Measurements from ENCODE around the gene LSP1. TPM values are rescaled to one million over a fixed set of nuclear protein-coding genes. Genes with fewer than 3 reads are reported as not detected.

Gene LSP1
- total and polyA plus RNA-seq, 4 donors = 5.0 to 7.7 (median 5.7) TPM

DNA sequence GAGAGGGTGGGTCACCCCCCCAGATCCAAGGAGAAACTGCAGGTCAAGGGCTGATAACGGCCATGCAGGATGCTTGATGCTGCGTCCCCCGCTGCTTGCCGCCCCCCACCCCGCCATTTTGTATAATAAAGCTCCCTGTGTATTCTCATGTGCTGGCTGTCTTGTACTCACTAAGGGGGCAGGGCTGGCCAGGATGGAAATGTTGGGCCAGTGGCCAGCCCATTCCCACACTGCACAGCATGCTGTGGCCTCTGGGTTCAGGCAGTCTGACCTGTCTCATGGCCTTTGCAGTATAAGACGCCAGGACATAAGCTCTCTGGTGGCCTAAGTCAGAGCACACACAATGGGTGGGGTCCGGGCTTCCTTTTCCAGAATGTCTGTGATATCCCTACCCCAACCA is 39.2 kb downstream of the LSP1 start:
- Histone ChIP-seq H3K27me3 (ENCODE audit: control insufficient read depth in 4 of 4, insufficient read depth in 4 of 4, low read length in 3 of 4) (no peaks in the 10 kb centered on the region), H3K4me1 (ENCODE audit: control insufficient read depth in 4 of 4, insufficient read depth in 4 of 4, low read length in 3 of 4) (peaks cover 0 to 6% (median 0%) of the 10 kb centered on the region in 4 donors), H3K9me3 (ENCODE audit: control insufficient read depth in 4 of 4, low read length in 3 of 4) (no peaks in the 10 kb centered on the region), H3K27ac (ENCODE audit: low read depth in 1 of 2, low read length in 2 of 2) (no peak overlapping the region), H3K36me3 (ENCODE audit: control insufficient read depth in 4 of 4, insufficient read depth in 3 of 4, low read depth in 1 of 4, low read length in 3 of 4) (no peaks in the 10 kb centered on the region), H3K9ac (ENCODE audit: low read depth in 1 of 2, low read length in 2 of 2) (no peak overlapping the region), H3K4me3 (ENCODE audit: low read depth in 1 of 3, low read length in 3 of 3) (no peak overlapping the region)
- TF ChIP-seq, protein P1, sequence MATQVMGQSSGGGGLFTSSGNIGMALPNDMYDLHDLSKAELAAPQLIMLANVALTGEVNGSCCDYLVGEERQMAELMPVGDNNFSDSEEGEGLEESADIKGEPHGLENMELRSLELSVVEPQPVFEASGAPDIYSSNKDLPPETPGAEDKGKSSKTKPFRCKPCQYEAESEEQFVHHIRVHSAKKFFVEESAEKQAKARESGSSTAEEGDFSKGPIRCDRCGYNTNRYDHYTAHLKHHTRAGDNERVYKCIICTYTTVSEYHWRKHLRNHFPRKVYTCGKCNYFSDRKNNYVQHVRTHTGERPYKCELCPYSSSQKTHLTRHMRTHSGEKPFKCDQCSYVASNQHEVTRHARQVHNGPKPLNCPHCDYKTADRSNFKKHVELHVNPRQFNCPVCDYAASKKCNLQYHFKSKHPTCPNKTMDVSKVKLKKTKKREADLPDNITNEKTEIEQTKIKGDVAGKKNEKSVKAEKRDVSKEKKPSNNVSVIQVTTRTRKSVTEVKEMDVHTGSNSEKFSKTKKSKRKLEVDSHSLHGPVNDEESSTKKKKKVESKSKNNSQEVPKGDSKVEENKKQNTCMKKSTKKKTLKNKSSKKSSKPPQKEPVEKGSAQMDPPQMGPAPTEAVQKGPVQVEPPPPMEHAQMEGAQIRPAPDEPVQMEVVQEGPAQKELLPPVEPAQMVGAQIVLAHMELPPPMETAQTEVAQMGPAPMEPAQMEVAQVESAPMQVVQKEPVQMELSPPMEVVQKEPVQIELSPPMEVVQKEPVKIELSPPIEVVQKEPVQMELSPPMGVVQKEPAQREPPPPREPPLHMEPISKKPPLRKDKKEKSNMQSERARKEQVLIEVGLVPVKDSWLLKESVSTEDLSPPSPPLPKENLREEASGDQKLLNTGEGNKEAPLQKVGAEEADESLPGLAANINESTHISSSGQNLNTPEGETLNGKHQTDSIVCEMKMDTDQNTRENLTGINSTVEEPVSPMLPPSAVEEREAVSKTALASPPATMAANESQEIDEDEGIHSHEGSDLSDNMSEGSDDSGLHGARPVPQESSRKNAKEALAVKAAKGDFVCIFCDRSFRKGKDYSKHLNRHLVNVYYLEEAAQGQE (IDR thresholded peaks at IDR 0.05) = no peak
- TF ChIP-seq SP1 (IDR thresholded peaks at IDR 0.05) = no peak
- TF ChIP-seq NR2F2 (IDR thresholded peaks at IDR 0.05) = no peak
- TF ChIP-seq HNF4G (IDR thresholded peaks at IDR 0.05) = no peak
- no peak for TF ChIP-seq EGR1 (IDR thresholded peaks at IDR 0.05; ENCODE audit: low read depth in 2 of 2)
- TF ChIP-seq YY1 (IDR thresholded peaks at IDR 0.05) = no peak
- TF ChIP-seq, protein P2, sequence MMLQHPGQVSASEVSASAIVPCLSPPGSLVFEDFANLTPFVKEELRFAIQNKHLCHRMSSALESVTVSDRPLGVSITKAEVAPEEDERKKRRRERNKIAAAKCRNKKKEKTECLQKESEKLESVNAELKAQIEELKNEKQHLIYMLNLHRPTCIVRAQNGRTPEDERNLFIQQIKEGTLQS (IDR thresholded peaks at IDR 0.05) = no peak
- TF ChIP-seq, protein P3, sequence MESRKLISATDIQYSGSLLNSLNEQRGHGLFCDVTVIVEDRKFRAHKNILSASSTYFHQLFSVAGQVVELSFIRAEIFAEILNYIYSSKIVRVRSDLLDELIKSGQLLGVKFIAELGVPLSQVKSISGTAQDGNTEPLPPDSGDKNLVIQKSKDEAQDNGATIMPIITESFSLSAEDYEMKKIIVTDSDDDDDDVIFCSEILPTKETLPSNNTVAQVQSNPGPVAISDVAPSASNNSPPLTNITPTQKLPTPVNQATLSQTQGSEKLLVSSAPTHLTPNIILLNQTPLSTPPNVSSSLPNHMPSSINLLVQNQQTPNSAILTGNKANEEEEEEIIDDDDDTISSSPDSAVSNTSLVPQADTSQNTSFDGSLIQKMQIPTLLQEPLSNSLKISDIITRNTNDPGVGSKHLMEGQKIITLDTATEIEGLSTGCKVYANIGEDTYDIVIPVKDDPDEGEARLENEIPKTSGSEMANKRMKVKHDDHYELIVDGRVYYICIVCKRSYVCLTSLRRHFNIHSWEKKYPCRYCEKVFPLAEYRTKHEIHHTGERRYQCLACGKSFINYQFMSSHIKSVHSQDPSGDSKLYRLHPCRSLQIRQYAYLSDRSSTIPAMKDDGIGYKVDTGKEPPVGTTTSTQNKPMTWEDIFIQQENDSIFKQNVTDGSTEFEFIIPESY (IDR thresholded peaks at IDR 0.05) = no peak
- TF ChIP-seq, protein P4, sequence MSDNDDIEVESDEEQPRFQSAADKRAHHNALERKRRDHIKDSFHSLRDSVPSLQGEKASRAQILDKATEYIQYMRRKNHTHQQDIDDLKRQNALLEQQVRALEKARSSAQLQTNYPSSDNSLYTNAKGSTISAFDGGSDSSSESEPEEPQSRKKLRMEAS (IDR thresholded peaks at IDR 0.05) = no peak
- TF ChIP-seq HNF4A (conservative IDR thresholded peaks at IDR 0.05) = no peak
- TF ChIP-seq GABPA (IDR thresholded peaks at IDR 0.05 in 1 of 2, conservative IDR thresholded peaks at IDR 0.05 in 1 of 2) = no peak
- TF ChIP-seq JUND (IDR thresholded peaks at IDR 0.05) = no peak
- TF ChIP-seq, protein P5, sequence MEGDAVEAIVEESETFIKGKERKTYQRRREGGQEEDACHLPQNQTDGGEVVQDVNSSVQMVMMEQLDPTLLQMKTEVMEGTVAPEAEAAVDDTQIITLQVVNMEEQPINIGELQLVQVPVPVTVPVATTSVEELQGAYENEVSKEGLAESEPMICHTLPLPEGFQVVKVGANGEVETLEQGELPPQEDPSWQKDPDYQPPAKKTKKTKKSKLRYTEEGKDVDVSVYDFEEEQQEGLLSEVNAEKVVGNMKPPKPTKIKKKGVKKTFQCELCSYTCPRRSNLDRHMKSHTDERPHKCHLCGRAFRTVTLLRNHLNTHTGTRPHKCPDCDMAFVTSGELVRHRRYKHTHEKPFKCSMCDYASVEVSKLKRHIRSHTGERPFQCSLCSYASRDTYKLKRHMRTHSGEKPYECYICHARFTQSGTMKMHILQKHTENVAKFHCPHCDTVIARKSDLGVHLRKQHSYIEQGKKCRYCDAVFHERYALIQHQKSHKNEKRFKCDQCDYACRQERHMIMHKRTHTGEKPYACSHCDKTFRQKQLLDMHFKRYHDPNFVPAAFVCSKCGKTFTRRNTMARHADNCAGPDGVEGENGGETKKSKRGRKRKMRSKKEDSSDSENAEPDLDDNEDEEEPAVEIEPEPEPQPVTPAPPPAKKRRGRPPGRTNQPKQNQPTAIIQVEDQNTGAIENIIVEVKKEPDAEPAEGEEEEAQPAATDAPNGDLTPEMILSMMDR (IDR thresholded peaks at IDR 0.05; ENCODE audit: low read depth, low read length, missing input control) = no peak
- TF ChIP-seq FOXA1 (IDR thresholded peaks at IDR 0.05) = no peak
- no peak for DNase-seq (ENCODE audit: low spot score)
- WGBS = 89% methylated on average over 7 of the region's 7 CpGs

DNA sequence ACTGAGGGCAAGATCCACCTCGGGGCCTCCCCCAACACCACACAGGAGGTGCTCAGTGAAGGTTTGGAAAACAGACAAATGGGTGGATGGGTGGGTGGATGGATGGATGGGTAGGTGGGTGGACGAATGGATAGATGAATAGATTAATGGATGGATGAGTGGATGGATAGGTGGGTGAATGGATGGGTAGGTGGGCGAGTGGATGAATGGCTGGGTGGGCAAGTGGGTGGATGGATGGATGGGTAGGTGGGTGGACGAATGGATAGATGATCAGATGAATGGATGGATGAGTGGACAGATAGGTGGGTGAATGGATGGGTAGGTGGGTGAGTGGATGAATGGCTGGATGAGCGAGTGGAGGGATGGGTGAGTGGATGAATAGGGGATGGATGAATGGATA is 39.7 kb downstream of the LSP1 start:
- no peaks in the 10 kb centered on the region for H3K9me3 ChIP-seq (ENCODE audit: control insufficient read depth in 4 of 4, low read length in 3 of 4)
- H3K9ac ChIP-seq (ENCODE audit: low read depth in 1 of 2, low read length in 2 of 2) = no peak overlapping the region
- no peak overlapping the region for H3K4me3 ChIP-seq (ENCODE audit: low read depth in 1 of 3, low read length in 3 of 3)
- H3K4me1 ChIP-seq (ENCODE audit: control insufficient read depth in 4 of 4, insufficient read depth in 4 of 4, low read length in 3 of 4) = peaks cover 0 to 6% (median 0%) of the 10 kb centered on the region in 4 donors
- H3K27me3 ChIP-seq (ENCODE audit: control insufficient read depth in 4 of 4, insufficient read depth in 4 of 4, low read length in 3 of 4) = no peaks in the 10 kb centered on the region
- no peaks in the 10 kb centered on the region for H3K36me3 ChIP-seq (ENCODE audit: control insufficient read depth in 4 of 4, insufficient read depth in 3 of 4, low read depth in 1 of 4, low read length in 3 of 4)
- WGBS = 62% methylated on average over 5 of the region's 5 CpGs
- H3K27ac ChIP-seq (ENCODE audit: low read depth in 1 of 2, low read length in 2 of 2) = no peak overlapping the region
- DNase-seq (ENCODE audit: low spot score) = no peak
- TF ChIP-seq EGR1 (IDR thresholded peaks at IDR 0.05; ENCODE audit: low read depth in 2 of 2) (no peak), RXRA (IDR thresholded peaks at IDR 0.05) (no peak), TAF1 (conservative IDR thresholded peaks at IDR 0.05) (no peak), FOXA1 (IDR thresholded peaks at IDR 0.05) (no peak), NR2F2 (IDR thresholded peaks at IDR 0.05) (no peak), YY1 (IDR thresholded peaks at IDR 0.05) (no peak), HNF4A (conservative IDR thresholded peaks at IDR 0.05) (no peak)
- TF ChIP-seq, protein P4 (IDR thresholded peaks at IDR 0.05) = no peak

Measured in liver (tissue), 9 donors.